ENCODE measurements around the gene SAMD14.

- TF ChIP-seq POLR2A (IDR thresholded peaks at IDR 0.05; ENCODE audit: low read depth, low read length) = no peak
- TF ChIP-seq POLR2AphosphoS5 (IDR thresholded peaks at IDR 0.05; ENCODE audit: low read depth, low read length) = no peak
- no peak; the same call in 1 of the 2 replicates for TF ChIP-seq POU2F2 (IDR thresholded peaks at IDR 0.05; ENCODE audit: low read depth, low read length)
- TF ChIP-seq TAF1 (IDR thresholded peaks at IDR 0.05; ENCODE audit: low read depth, low read length) = no peak
- TF ChIP-seq SPI1 (IDR thresholded peaks at IDR 0.05; ENCODE audit: low read depth, low read length) = no peak
- TF ChIP-seq PAX5 (IDR thresholded peaks at IDR 0.05; ENCODE audit: insufficient read depth, low read length, severe bottlenecking) = no peak
Observed at GRCh38 chr17:50146927-50147665, 17.1 kb upstream of the SAMD14 start.

Measured in GM12891 (cell line).